WERI-Rb-1 (cell line): ENCODE data around the gene CERS3.
A peak's percentile ranks its signal among the peaks of the same experiment; 100 is the strongest.

ENCODE experiments used
- DNase-seq: peaks from one replicate; pipeline ENCODE4 v3.0.0-alpha.2; 2020
- H3K27ac ChIP-seq: fragments of 250-450 bp; sonication (Bioruptor Pico); 2 replicates; pipeline ENCODE4 v1.5.1; 2020; ENCODE audit warnings: mild to moderate bottlenecking, moderate library complexity
- H3K27me3 ChIP-seq: fragments of 250-450 bp; sonication (Bioruptor Pico); 2 replicates; pipeline ENCODE4 v1.5.1; 2021; ENCODE audit warnings: mild to moderate bottlenecking, low read depth, moderate library complexity; ENCODE audit not compliant: insufficient read depth, severe bottlenecking
- H3K36me3 ChIP-seq: fragments of 250-450 bp; sonication (Bioruptor Pico); 2 replicates; pipeline ENCODE4 v1.5.1; 2020; ENCODE audit warnings: mild to moderate bottlenecking, moderate library complexity
- H3K4me3 ChIP-seq: 2 replicates; pipeline ENCODE4 v1.5.1; 2011; ENCODE audit warnings: low read depth, mild to moderate bottlenecking, control low read depth, low read length
- H3K9me3 ChIP-seq: fragments of 250-450 bp; sonication (Bioruptor Pico); 2 replicates; pipeline ENCODE4 v1.5.1; 2021; ENCODE audit warnings: mild to moderate bottlenecking, moderate library complexity; ENCODE audit not compliant: severe bottlenecking
- TF ChIP-seq, protein P1 (sequence below): IDR thresholded peaks from 2 replicates; pipeline ENCODE4 v1.5.1; 2011; ENCODE audit warnings: low read depth, mild to moderate bottlenecking, control low read depth, inconsistent platforms, low read length

Gene CERS3

DNA sequence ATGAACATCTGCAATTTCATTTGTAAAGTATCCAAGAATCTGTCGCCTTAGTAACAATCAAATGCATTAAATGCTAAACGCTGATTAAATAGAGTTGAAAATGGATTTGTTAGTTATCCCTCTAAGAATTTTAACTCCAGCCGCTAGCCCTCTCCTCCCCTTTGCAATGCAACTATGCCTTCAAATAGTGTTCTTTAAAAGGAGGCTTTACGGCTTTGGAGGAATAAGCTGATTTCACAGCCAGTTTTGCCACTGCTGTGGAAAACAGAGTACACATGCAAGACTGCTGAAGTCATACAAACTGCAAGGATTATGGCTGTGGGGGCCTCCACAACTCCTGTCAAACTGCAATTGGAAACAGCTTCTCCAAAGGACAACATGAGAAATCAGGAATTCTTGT is 89.2 kb downstream of the CERS3 start:
- peak; percentile 64 for DNase-seq
- Histone ChIP-seq H3K9me3 (no peaks in the 10 kb centered on the region), H3K36me3 (no peaks in the 10 kb centered on the region), H3K4me3 (no peak overlapping the region; the same call in 1 of the 2 replicates), H3K27ac (peak overlapping the region; percentile 76), H3K27me3 (no peaks in the 10 kb centered on the region)
- TF ChIP-seq, protein P1, sequence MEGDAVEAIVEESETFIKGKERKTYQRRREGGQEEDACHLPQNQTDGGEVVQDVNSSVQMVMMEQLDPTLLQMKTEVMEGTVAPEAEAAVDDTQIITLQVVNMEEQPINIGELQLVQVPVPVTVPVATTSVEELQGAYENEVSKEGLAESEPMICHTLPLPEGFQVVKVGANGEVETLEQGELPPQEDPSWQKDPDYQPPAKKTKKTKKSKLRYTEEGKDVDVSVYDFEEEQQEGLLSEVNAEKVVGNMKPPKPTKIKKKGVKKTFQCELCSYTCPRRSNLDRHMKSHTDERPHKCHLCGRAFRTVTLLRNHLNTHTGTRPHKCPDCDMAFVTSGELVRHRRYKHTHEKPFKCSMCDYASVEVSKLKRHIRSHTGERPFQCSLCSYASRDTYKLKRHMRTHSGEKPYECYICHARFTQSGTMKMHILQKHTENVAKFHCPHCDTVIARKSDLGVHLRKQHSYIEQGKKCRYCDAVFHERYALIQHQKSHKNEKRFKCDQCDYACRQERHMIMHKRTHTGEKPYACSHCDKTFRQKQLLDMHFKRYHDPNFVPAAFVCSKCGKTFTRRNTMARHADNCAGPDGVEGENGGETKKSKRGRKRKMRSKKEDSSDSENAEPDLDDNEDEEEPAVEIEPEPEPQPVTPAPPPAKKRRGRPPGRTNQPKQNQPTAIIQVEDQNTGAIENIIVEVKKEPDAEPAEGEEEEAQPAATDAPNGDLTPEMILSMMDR, result no peak

GRCh38 chr15:100438570-100438969 is 90.2 kb downstream of the CERS3 start:
- no peak overlapping the region for H3K27ac ChIP-seq
- TF ChIP-seq, protein P1, result no peak
- H3K9me3 ChIP-seq, result no peaks in the 10 kb centered on the region
- no peaks in the 10 kb centered on the region for H3K27me3 ChIP-seq
- DNase-seq, result peak; percentile 59
- H3K36me3 ChIP-seq, result no peaks in the 10 kb centered on the region
- no peak overlapping the region for H3K4me3 ChIP-seq

GRCh38 chr15:100437261-100437660 is 91.5 kb downstream of the CERS3 start:
- TF ChIP-seq, protein P1, result no peak
- no peaks in the 10 kb centered on the region for H3K36me3 ChIP-seq
- H3K4me3 ChIP-seq, result no peak overlapping the region
- no peak overlapping the region for H3K27ac ChIP-seq
- no peak for DNase-seq
- no peaks in the 10 kb centered on the region for H3K27me3 ChIP-seq
- no peaks in the 10 kb centered on the region for H3K9me3 ChIP-seq

DNA sequence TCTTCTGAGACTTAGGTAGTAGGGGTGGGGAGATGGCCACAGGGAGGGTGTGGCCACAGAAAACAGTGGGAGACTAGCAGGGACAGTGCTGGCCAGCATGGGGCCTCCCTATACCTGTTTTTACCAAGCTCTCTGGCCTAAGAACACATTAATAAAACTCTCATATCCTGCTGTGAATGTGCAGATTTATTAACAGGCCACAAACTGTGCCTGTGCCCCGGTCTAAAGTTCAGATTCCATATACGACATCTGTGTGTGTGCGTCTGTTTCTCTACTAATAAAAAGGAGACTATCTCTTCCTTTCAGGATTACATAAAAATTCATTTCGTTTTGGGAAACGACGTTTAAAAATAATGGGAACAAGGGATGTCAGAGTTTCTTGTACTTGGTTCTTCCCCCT is 94.2 kb downstream of the CERS3 start:
- Histone ChIP-seq H3K36me3 (no peaks in the 10 kb centered on the region), H3K27me3 (no peaks in the 10 kb centered on the region), H3K27ac (no peak overlapping the region), H3K9me3 (no peaks in the 10 kb centered on the region), H3K4me3 (no peak overlapping the region)
- no peak for DNase-seq
- TF ChIP-seq, protein P1, result no peak

GRCh38 chr15:100434038-100434437 is 94.7 kb downstream of the CERS3 start:
- no peaks in the 10 kb centered on the region for H3K9me3 ChIP-seq
- H3K36me3 ChIP-seq, result no peaks in the 10 kb centered on the region
- no peaks in the 10 kb centered on the region for H3K27me3 ChIP-seq
- no peak for DNase-seq
- H3K27ac ChIP-seq, result no peak overlapping the region
- H3K4me3 ChIP-seq, result no peak overlapping the region
- TF ChIP-seq, protein P1, result no peak

GRCh38 chr15:100433304-100433703 is 95.4 kb downstream of the CERS3 start:
- H3K27me3 ChIP-seq, result no peaks in the 10 kb centered on the region
- TF ChIP-seq, protein P1, result no peak
- no peak overlapping the region for H3K27ac ChIP-seq
- no peaks in the 10 kb centered on the region for H3K9me3 ChIP-seq
- no peaks in the 10 kb centered on the region for H3K36me3 ChIP-seq
- DNase-seq, result no peak
- no peak overlapping the region for H3K4me3 ChIP-seq
